Measurements from ENCODE around the gene CAPN5.
"Not testable (repeated sequence)": the region's sequence is repeated elsewhere in the genome, so short reads cannot be mapped to it uniquely, and the experiment has no call there.

Gene CAPN5

GRCh38 chr11:77086521-77087472, 20.0 kb downstream of the CAPN5 start:
- no peak for DNase-seq

- no peak for DNase-seq
These were observed 21.0 kb downstream of the CAPN5 start for GRCh38 chr11:77087723-77088225.

- no peak for DNase-seq
These were observed 21.6 kb downstream of the CAPN5 start for GRCh38 chr11:77088236-77089003.

GRCh38 chr11:77089004-77089545, 22.3 kb downstream of the CAPN5 start:
- no peak for DNase-seq

GRCh38 chr11:77090046-77090372, 23.2 kb downstream of the CAPN5 start:
- DNase-seq: no peak

- DNase-seq: no peak
These were observed 23.8 kb downstream of the CAPN5 start for GRCh38 chr11:77090373-77091111.

GRCh38 chr11:77091146-77091940, 24.6 kb downstream of the CAPN5 start:
- peak; percentile 58 for DNase-seq

- DNase-seq: no peak
These were observed 25.6 kb downstream of the CAPN5 start for GRCh38 chr11:77092382-77092781.

- DNase-seq: no peak
These were observed 26.5 kb downstream of the CAPN5 start for GRCh38 chr11:77093056-77093891.

GRCh38 chr11:77093987-77094840, 27.4 kb downstream of the CAPN5 start:
- peak; percentile 100 for DNase-seq

- peak; percentile 67 for DNase-seq
These were observed 28.1 kb downstream of the CAPN5 start for GRCh38 chr11:77094841-77095365.

GRCh38 chr11:77095551-77096490, 29.1 kb downstream of the CAPN5 start:
- peak; percentile 93 for DNase-seq

GRCh38 chr11:77096591-77097019, 29.8 kb downstream of the CAPN5 start:
- no peak for DNase-seq

GRCh38 chr11:77097180-77097579, 30.4 kb downstream of the CAPN5 start:
- not testable (repeated sequence) for DNase-seq

- DNase-seq: no peak
These were observed 33.6 kb downstream of the CAPN5 start for GRCh38 chr11:77100166-77101042.

- DNase-seq: peak; percentile 10
These were observed 34.3 kb downstream of the CAPN5 start for GRCh38 chr11:77101043-77101537.

Measured in NCI-H446 treated with DMSO at 0.1 percent for 48 hours (cell line).